ENCODE results near the gene DSN1. TPM values are rescaled to one million over a fixed set of nuclear protein-coding genes. Genes with fewer than 3 reads are reported as not detected.

The DSN1 gene
- total and polyA plus RNA-seq, 2 donors (not counting 1 experiment from before 2014, with no cell fraction given): 8.3 to 13.4 TPM

GRCh38 chr20:36808317-36809257 lies 35.0 kb upstream of the DSN1 start:
- Histone ChIP-seq H3K27ac (ENCODE audit: insufficient read depth, low read length) (peak overlapping the region; percentile 61), H3K4me2 (ENCODE audit: extremely low read depth, insufficient read depth, low read length) (no peak overlapping the region), H2AFZ (ENCODE audit: low read length) (no peak overlapping the region), H4K20me1 (ENCODE audit: control insufficient read depth, extremely low read depth, insufficient read depth, low read length) (no peaks in the 10 kb centered on the region), H3K4me1 (ENCODE audit: control insufficient read depth, extremely low read depth, insufficient read depth, low read length) (peaks cover 6% of the 10 kb centered on the region), H3K79me2 (ENCODE audit: control insufficient read depth, insufficient read depth, low read length) (peaks cover 3% of the 10 kb centered on the region), H3K4me3 (replicated peaks in 1 of 4; ENCODE audit: control extremely low read depth in 1 of 4, insufficient read depth in 1 of 4, low read depth in 3 of 4, low read length in 4 of 4) (no peak overlapping the region), H3K9me3 (ENCODE audit: control insufficient read depth, insufficient read depth, low read depth, low read length) (no peaks in the 10 kb centered on the region), H3K36me3 (ENCODE audit: control insufficient read depth, insufficient read depth, low read length) (peaks cover 24% of the 10 kb centered on the region), H3K9ac (ENCODE audit: insufficient read depth, low read length) (no peak overlapping the region), H3K27me3 (ENCODE audit: control insufficient read depth, insufficient read depth, low read length) (no peaks in the 10 kb centered on the region)
- TF ChIP-seq CTCF (conservative IDR thresholded peaks at IDR 0.05 in 1 of 2, IDR thresholded peaks at IDR 0.05 in 1 of 2; ENCODE audit: low read depth in 1 of 2, low read length in 2 of 2) (peak; percentile 59 to 81), EZH2 (IDR thresholded peaks at IDR 0.05; ENCODE audit: low read length, missing control alignments) (no peak)
- peak; percentile 64 to 92 for DNase-seq (ENCODE audit: low read depth in 2 of 2)

- Histone ChIP-seq H3K9me3 (ENCODE audit: control insufficient read depth, insufficient read depth, low read depth, low read length) (no peaks in the 10 kb centered on the region), H3K4me2 (ENCODE audit: extremely low read depth, insufficient read depth, low read length) (no peak overlapping the region), H2AFZ (ENCODE audit: low read length) (no peak overlapping the region), H3K36me3 (ENCODE audit: control insufficient read depth, insufficient read depth, low read length) (peaks cover 26% of the 10 kb centered on the region), H3K79me2 (ENCODE audit: control insufficient read depth, insufficient read depth, low read length) (no peaks in the 10 kb centered on the region), H3K4me3 (replicated peaks in 1 of 4; ENCODE audit: control extremely low read depth in 1 of 4, insufficient read depth in 1 of 4, low read depth in 3 of 4, low read length in 4 of 4) (no peak overlapping the region), H3K27me3 (ENCODE audit: control insufficient read depth, insufficient read depth, low read length) (no peaks in the 10 kb centered on the region), H3K9ac (ENCODE audit: insufficient read depth, low read length) (no peak overlapping the region), H3K27ac (ENCODE audit: insufficient read depth, low read length) (no peak overlapping the region), H3K4me1 (ENCODE audit: control insufficient read depth, extremely low read depth, insufficient read depth, low read length) (peaks cover 9% of the 10 kb centered on the region), H4K20me1 (ENCODE audit: control insufficient read depth, extremely low read depth, insufficient read depth, low read length) (no peaks in the 10 kb centered on the region)
- TF ChIP-seq CTCF (conservative IDR thresholded peaks at IDR 0.05 in 1 of 2, IDR thresholded peaks at IDR 0.05 in 1 of 2; ENCODE audit: low read depth in 1 of 2, low read length in 2 of 2) (no peak), EZH2 (IDR thresholded peaks at IDR 0.05; ENCODE audit: low read length, missing control alignments) (no peak)
- no peak for DNase-seq (ENCODE audit: low read depth in 2 of 2)
These were observed 32.5 kb upstream of the DSN1 start for GRCh38 chr20:36806049-36806448.

GRCh38 chr20:36805396-36805795 lies 31.8 kb upstream of the DSN1 start:
- no peak overlapping the region for H2AFZ ChIP-seq (ENCODE audit: low read length)
- no peaks in the 10 kb centered on the region for H3K9me3 ChIP-seq (ENCODE audit: control insufficient read depth, insufficient read depth, low read depth, low read length)
- H3K4me2 ChIP-seq (ENCODE audit: extremely low read depth, insufficient read depth, low read length): no peak overlapping the region
- H3K4me3 ChIP-seq (replicated peaks in 1 of 4; ENCODE audit: control extremely low read depth in 1 of 4, insufficient read depth in 1 of 4, low read depth in 3 of 4, low read length in 4 of 4): no peak overlapping the region
- TF ChIP-seq EZH2 (IDR thresholded peaks at IDR 0.05; ENCODE audit: low read length, missing control alignments): no peak
- TF ChIP-seq CTCF (conservative IDR thresholded peaks at IDR 0.05 in 1 of 2, IDR thresholded peaks at IDR 0.05 in 1 of 2; ENCODE audit: low read depth in 1 of 2, low read length in 2 of 2): no peak
- no peak overlapping the region for H3K9ac ChIP-seq (ENCODE audit: insufficient read depth, low read length)
- H4K20me1 ChIP-seq (ENCODE audit: control insufficient read depth, extremely low read depth, insufficient read depth, low read length): no peaks in the 10 kb centered on the region
- no peak overlapping the region for H3K27ac ChIP-seq (ENCODE audit: insufficient read depth, low read length)
- H3K27me3 ChIP-seq (ENCODE audit: control insufficient read depth, insufficient read depth, low read length): no peaks in the 10 kb centered on the region
- peaks cover 9% of the 10 kb centered on the region for H3K4me1 ChIP-seq (ENCODE audit: control insufficient read depth, extremely low read depth, insufficient read depth, low read length)
- H3K79me2 ChIP-seq (ENCODE audit: control insufficient read depth, insufficient read depth, low read length): no peaks in the 10 kb centered on the region
- peaks cover 27% of the 10 kb centered on the region for H3K36me3 ChIP-seq (ENCODE audit: control insufficient read depth, insufficient read depth, low read length)
- DNase-seq (ENCODE audit: low read depth in 2 of 2): no peak
